OCI-LY7 (cell line): ENCODE results near the gene B3GNT8. TPM values are rescaled to one million over a fixed set of nuclear protein-coding genes. Genes with fewer than 3 reads are reported as not detected.
A peak's percentile ranks its signal among the peaks of the same experiment; 100 is the strongest.

Experiments used
- BruUV-seq: library from RNA; stranded (reverse); fragments of 400-500 nt; replicated peaks from 2 replicates; lab custom pipeline; 2021; lab: Mats Ljungman, UMichigan
- CTCF ChIA-PET: fragments of 300-600 bp; sonication (Branson Sonifier 250); formaldehyde crosslinking; loops from one replicate; lab custom pipeline; 2022; ENCODE audit warnings: antibody characterized with exemption; ENCODE audit not compliant: unreplicated experiment; lab: Charles Lee
- POLR2A ChIA-PET: fragments of 300-600 bp; sonication (Branson Sonifier 250); formaldehyde crosslinking; loops from one replicate; lab custom pipeline; 2022; ENCODE audit warnings: antibody characterized with exemption; lab: Charles Lee
- DNase-seq: peaks from one replicate; pipeline ENCODE4 v3.0.0-alpha.2; 2015; ENCODE audit warnings: low spot score
- H2AFZ ChIP-seq: fragments of 200-600 bp; sonication (generic), shearing (Covaris generic); 2 replicates; pipeline ENCODE4 v1.6.1; 2014; ENCODE audit warnings: mild to moderate bottlenecking, antibody characterized with exemption, low read length, moderate library complexity
- H3K27ac ChIP-seq: fragments of 200-600 bp; sonication (generic); 2 replicates; pipeline ENCODE4 v1.5.1; 2014; ENCODE audit warnings: mixed run types, low read depth, mild to moderate bottlenecking, moderate library complexity, low read length, inconsistent platforms; ENCODE audit not compliant: poor library complexity, severe bottlenecking
- H3K36me3 ChIP-seq: fragments of 200-600 bp; sonication (generic); 2 replicates; pipeline ENCODE4 v1.6.1; 2014; ENCODE audit warnings: mild to moderate bottlenecking, antibody characterized with exemption, low read length, moderate library complexity, mixed read lengths; ENCODE audit not compliant: insufficient read depth
- H3K4me1 ChIP-seq: fragments of 200-600 bp; sonication (generic); 2 replicates; pipeline ENCODE4 v1.5.1; 2014; ENCODE audit warnings: mild to moderate bottlenecking, low read length; ENCODE audit not compliant: insufficient read depth, poor library complexity, severe bottlenecking
- H3K4me2 ChIP-seq: fragments of 200-600 bp; sonication (generic); 2 replicates; pipeline ENCODE4 v1.6.1; 2014; ENCODE audit warnings: mild to moderate bottlenecking, low read length
- H3K4me3 ChIP-seq: fragments of 200-600 bp; sonication (generic); 2 replicates; pipeline ENCODE4 v1.5.1; 2014; ENCODE audit warnings: mild to moderate bottlenecking, low read depth, low read length; ENCODE audit not compliant: poor library complexity, severe bottlenecking
- H3K79me2 ChIP-seq: fragments of 200-600 bp; sonication (generic); 2 replicates; pipeline ENCODE4 v1.6.1; 2016; ENCODE audit warnings: low read depth, mild to moderate bottlenecking, low read length, moderate library complexity, mixed read lengths; ENCODE audit not compliant: insufficient read depth
- H3K9me2 ChIP-seq: fragments of 200-600 bp; sonication (generic); 2 replicates; pipeline ENCODE4 v1.6.1; 2016; ENCODE audit warnings: mild to moderate bottlenecking, low read length, mixed read lengths; ENCODE audit not compliant: insufficient read depth
- H3K9me3 ChIP-seq: fragments of 200-600 bp; sonication (generic); 2 replicates; pipeline ENCODE4 v1.6.1; 2014; ENCODE audit warnings: mild to moderate bottlenecking, mixed run types, low read length, mixed read lengths
- H4K20me1 ChIP-seq: fragments of 200-600 bp; sonication (generic); 2 replicates; pipeline ENCODE4 v1.6.1; 2014; ENCODE audit warnings: mild to moderate bottlenecking, antibody characterized with exemption, low read length, moderate library complexity, mixed read lengths; ENCODE audit not compliant: insufficient read depth
- EZH2phosphoT487 ChIP-seq: fragments of 200-600 bp; sonication (generic); IDR thresholded peaks from 2 replicates; pipeline ENCODE4 v1.6.1; 2018; ENCODE audit warnings: low read depth, borderline replicate concordance, mild to moderate bottlenecking, mixed run types, antibody characterized with exemption, low read length, moderate library complexity, mixed read lengths
- intact Hi-C: fragments of 100-400 bp; cut with micrococcal nuclease; formaldehyde crosslinking; loops from one replicate; pipeline ENCODE4 v1.10.0; 2022; ENCODE audit not compliant: unreplicated experiment
- total RNA-seq, 2 experiments: library from RNA; depleted of rRNA in 1 of 2; stranded (reverse); fragments of >200 nt in 1 of 2; shearing (Covaris generic) in 1 of 2; gene quantifications; 2 replicates each; pipeline ENCODE4 v1.2.3, GENCODE V29; 2014 to 2022
- TF ChIP-seq, protein P1 (sequence below): fragments of 200-600 bp; sonication (generic); conservative IDR thresholded peaks from 2 replicates; pipeline ENCODE4 v1.5.1; 2014; ENCODE audit warnings: mild to moderate bottlenecking, antibody characterized with exemption, low read length, moderate library complexity, mixed read lengths

Gene B3GNT8
- total RNA-seq, 2 experiments from 2014 or later = 0.40 to 0.47 TPM

DNA sequence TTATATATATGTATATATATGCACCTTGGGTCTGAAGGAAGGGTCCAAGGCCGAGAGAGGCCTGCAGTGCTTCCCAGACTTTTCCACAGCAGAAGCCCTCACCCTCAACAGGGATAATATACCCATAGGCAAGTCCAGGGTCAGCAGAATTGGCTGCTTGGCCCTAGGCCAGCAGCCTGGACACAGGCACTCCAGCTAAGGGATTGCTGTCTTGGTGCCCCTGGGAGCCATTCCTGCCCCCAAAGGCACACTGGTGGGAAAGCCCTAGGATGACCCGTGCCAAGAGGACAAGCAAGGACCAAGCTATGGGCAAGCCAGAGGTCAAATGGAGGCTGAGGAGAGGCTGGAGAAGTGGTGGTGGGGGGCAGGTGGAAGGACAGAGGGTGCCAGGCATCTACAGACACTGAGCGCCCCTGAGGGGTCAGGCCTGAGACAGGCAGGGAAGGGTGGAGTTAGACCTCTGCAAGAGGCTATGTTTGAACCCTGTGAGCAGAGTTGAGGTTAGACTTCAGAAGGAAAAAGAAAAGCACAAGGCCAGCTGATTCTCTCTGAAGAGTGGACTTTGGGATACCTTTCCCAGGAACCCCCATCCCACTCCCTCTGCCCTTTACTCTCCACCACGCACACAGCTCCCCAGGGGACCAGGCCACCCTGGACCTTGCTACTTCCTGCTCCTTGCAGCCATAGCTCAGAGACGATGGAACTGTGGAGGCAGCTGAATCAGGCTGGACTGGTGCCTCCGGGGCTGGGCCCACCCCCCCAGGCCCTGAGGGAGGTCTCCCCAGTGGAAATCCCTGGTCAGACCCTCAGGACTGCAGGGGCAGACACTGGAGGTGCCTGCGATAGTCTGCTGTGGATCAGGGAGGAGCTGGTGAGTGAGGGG, 15.5 kb upstream of the B3GNT8 start, which contains the start of gene ERICH4:
Gene ERICH4 (plus strand): TSS at position 684 of the 883 bp plus-strand sequence. CDS start 14 bp downstream, at position 698.
- TF ChIP-seq EZH2phosphoT487 = no peak
- TF ChIP-seq, protein P1, sequence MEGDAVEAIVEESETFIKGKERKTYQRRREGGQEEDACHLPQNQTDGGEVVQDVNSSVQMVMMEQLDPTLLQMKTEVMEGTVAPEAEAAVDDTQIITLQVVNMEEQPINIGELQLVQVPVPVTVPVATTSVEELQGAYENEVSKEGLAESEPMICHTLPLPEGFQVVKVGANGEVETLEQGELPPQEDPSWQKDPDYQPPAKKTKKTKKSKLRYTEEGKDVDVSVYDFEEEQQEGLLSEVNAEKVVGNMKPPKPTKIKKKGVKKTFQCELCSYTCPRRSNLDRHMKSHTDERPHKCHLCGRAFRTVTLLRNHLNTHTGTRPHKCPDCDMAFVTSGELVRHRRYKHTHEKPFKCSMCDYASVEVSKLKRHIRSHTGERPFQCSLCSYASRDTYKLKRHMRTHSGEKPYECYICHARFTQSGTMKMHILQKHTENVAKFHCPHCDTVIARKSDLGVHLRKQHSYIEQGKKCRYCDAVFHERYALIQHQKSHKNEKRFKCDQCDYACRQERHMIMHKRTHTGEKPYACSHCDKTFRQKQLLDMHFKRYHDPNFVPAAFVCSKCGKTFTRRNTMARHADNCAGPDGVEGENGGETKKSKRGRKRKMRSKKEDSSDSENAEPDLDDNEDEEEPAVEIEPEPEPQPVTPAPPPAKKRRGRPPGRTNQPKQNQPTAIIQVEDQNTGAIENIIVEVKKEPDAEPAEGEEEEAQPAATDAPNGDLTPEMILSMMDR = no peak
- Histone ChIP-seq H3K9me2 (no peaks in the 10 kb centered on the region), H2AFZ (peak within 1 kb of the TSS; percentile 40; the same call in 1 of the 2 replicates), H4K20me1 (no peaks in the 10 kb centered on the region), H3K36me3 (peaks cover 5% of the 10 kb centered on the region; the same call in 1 of the 2 replicates), H3K79me2 (peaks cover 16% of the 10 kb centered on the region; the same call in 1 of the 2 replicates), H3K27ac (no peak within 1 kb of the TSS), H3K9me3 (no peaks in the 10 kb centered on the region), H3K4me1 (peaks cover 26% of the 10 kb centered on the region), H3K4me2 (no peak within 1 kb of the TSS), H3K4me3 (no peak within 1 kb of the TSS)
- CTCF ChIA-PET = interaction anchor here (0.6 kb wide), 1 partner anchor 1519 kb away, joined by 3 read pairs; no protein-coding TSS in a partner anchor
- BruUV-seq = no TSS peak
- intact Hi-C loops = loop anchor here (5.0 kb wide), 1 partner anchor 180 kb away; the partner anchor contains the start of gene HNRNPUL1
- POLR2A ChIA-PET = no interaction called here
- no peak for DNase-seq

DNA sequence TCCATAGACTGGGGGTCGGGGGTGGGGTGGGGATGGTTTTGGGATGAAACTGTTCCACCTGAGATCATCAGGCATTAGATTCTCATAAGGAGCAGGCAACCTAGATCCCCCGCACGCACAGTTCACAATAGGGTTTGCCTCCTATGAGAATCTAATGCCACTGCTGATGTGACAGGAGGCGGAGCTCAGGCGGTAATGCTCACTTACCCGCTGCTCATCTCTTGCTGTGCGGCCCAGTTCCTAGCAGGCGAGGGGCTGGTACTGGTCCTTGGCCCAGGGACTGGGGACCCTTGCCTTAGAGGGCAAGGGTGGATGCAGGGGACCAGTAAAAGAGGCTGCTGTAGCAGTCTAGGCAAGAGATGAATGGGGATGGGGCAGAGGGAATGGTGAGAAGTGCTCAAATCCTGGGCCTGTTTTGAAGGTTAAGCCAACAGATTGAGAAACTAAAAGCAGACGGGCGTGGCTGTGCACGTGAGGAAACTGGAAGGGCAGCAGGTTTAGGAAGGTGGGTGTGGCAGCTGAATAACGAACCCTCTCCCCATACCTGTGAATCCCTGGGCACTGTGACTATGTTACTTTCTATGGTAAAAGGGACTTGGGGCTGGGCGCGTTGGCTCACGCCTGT, 14.3 kb upstream of the B3GNT8 start:
- Histone ChIP-seq H3K79me2 (peaks cover 16% of the 10 kb centered on the region; the same call in 1 of the 2 replicates), H3K27ac (no peak overlapping the region), H3K36me3 (peaks cover 12% of the 10 kb centered on the region), H4K20me1 (no peaks in the 10 kb centered on the region), H3K4me3 (no peak overlapping the region), H3K9me3 (no peaks in the 10 kb centered on the region), H3K9me2 (no peaks in the 10 kb centered on the region), H2AFZ (no peak overlapping the region), H3K4me2 (no peak overlapping the region), H3K4me1 (peaks cover 26% of the 10 kb centered on the region)
- ChIA-PET POLR2A (no interaction called here), CTCF (no interaction called here)
- intact Hi-C loops = loop anchor here (5.0 kb wide), 1 partner anchor 179 kb away; the partner anchor contains the start of gene HNRNPUL1
- no TSS peak for BruUV-seq
- DNase-seq = no peak
- no peak for TF ChIP-seq EZH2phosphoT487
- TF ChIP-seq, protein P1 = no peak
